Head of caudate nucleus (tissue), 42 donors: ENCODE measurements around the gene SIM1.
"Not testable (repeated sequence)": the region's sequence is repeated elsewhere in the genome, so short reads cannot be mapped to it uniquely, and the experiment has no call there.

ENCODE experiments used
- DNase-seq, 42 donors: peaks; one replicate each; pipeline versions ENCODE4 v3.0.0 to v3.0.0-alpha.2; 2020 to 2021; ENCODE audit warnings: mixed read lengths in 7 of 42
- intact Hi-C: fragments of 100-400 bp; cut with DNase I; formaldehyde crosslinking; loops from one replicate; pipeline ENCODE4 v1.15.0; 2022

SIM1 gene

GRCh38 chr6:100376103-100376502 is 88.6 kb downstream of the SIM1 start:
- intact Hi-C loops = no loop called here

DNA sequence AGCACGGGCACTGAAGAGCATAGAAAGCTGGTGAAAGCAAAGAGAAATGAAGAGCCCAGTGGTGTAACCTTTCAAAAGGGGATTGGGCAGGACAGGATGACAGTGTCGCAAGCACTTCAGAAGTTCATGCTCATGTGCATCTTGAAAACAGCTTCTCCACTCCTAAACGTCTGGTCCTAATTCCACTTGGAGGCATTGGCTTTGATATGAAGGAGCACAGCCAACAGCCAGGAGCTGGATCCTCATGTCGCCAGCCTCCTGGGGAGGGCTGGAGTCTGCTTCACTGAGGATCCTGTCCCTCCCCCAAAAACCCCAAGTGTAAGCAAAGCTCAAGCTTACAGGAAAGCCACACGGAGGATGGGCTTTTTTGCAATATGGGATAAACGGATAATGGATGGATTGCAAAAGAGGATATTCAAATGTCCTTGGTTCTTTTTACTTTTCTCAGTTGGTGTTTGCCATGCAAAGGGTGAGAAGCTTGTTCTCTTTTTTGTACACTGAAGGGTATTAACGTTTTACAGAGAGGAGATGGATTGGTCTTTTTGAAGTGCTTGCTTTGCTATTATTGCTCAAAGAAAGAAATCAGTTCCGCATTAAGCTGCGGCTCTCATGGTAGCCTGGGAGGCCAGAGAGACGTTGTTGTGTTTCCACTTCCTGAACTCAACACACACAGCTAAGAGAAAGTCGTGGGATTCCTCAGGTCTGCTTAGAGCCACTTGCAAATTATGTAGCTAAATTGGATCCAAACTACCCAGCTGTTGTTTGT is 92.2 kb downstream of the SIM1 start:
- intact Hi-C loops = no loop called here
- no peak for DNase-seq

More at GRCh38 chr6:100376103-100376502, 88.6 kb downstream of the SIM1 start:
- no peak for DNase-seq

- intact Hi-C loops = no loop called here
- DNase-seq = no peak
These were observed 93.1 kb downstream of the SIM1 start for GRCh38 chr6:100371591-100371990.

DNA sequence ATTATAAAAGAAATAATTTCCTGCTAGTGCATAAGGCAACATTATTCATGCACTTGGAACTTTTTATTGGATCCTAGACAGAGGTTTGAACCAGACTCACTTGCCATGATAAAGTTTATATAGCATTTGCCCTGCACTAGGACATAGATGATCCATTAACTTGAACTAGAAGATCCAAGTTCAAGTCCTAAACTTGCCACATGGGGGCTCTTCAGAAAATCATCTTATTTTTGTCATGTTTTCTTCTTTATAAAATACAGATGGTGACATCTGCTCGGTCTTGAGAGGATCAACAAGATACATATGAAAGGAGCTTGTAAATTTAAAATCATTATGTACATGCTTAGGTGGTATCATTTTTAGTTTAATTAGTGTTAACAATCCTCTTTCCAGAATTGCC is 94.5 kb downstream of the SIM1 start:
- no peak for DNase-seq

DNA sequence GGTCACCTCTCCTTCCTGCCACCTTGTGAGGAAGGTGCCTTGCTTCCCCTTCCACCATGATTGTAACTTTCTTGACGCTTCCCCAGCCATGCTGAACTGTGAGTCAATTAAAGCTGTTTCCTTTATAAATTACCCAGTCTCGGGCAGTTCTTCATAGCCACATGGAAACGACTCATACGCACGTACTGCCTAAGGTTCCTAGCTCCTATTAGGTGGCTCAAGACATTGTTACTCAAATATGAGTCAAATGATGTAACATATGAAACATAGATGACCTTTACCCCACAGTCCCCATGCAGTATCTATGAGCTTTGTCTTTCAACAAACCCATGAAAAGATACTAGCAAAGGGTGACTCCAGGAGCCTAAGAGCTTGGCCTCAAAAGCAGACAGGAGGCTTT is 98.3 kb downstream of the SIM1 start:
- intact Hi-C loops = no loop called here
- no peak for DNase-seq

More for the DNA sequence above, 94.5 kb downstream of the SIM1 start:
- intact Hi-C loops = no loop called here

GRCh38 chr6:100363651-100364050 is 101.1 kb downstream of the SIM1 start:
- no peak for DNase-seq
- intact Hi-C loops = no loop called here

GRCh38 chr6:100354736-100355641 is 109.7 kb downstream of the SIM1 start:
- DNase-seq, intact Hi-C loops: not testable (repeated sequence)

DNA sequence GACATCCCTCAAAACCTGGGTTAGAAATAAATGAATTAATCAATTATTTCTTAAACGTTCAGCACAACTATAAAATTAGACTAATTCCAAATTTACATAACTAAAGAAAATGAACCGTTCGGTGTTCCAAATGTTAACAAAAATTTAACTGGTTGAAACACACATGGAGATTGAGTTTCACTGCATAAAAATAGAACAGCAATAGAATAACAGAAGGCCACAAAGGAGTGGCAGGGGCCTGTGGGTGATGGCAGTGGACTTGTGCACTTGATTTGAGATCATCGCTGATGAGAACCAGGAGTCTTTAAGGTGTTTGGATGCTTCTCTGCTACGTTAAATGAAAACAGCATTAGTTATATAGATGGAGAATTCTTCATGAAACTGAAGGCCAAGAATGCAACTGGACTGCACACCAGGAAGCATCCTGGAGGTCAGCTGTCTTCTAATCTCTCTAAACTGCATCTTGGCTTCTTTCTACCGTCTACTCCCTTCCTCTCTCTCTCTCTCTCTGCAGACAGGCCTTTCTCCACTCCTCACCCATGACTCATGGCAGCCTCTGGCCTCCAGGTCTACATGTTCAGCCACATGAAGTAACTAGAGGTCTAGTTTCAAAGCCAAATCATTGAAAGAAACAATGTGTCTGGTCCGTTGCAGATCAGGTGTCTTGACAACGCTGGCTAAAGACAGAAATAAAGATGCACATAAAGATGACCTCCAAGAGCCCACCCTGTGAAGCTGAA is 111.3 kb downstream of the SIM1 start:
- DNase-seq = no peak
- intact Hi-C loops = no loop called here

DNA sequence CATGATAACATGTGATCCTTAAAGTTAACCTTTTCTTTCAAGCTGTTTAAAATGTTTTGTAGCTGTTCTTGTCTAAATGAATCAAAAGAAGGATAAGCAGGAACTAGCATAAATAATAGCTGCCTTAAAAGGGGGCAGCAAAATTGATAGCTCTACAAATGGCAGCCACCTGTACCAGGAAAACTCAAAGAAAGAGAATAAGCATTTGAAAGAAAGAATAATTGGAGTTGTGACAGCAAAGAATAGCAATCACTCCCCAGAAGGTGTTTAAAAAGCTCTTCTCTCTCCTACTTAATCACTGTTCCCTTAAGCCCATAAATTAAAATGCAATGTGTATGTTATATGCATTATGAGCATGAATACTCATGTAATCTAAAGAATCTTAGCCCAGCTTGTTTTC is 114.6 kb downstream of the SIM1 start:
- intact Hi-C loops = no loop called here
- DNase-seq = no peak

DNA sequence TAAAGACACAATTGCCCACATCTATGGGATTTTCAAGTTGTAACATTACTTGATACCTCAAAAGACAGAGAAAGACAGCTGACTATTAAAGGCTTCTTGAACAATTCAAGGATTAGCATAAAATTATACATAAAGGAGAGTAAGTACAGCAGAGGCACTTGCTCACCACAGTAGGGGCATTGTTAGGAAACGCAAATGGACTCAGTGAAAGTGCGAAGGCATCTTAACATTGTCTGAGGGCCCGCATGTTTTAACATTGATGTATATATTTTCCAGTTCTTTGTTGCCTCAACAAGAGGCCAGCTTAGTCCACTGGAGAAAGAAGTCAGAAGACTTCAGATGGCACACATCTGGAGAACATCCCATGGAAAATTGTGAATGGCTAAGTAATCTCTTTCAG is 115.4 kb downstream of the SIM1 start:
- DNase-seq = no peak
- intact Hi-C loops = no loop called here

GRCh38 chr6:100347901-100348550 is 116.7 kb downstream of the SIM1 start:
- DNase-seq = no peak
- intact Hi-C loops = no loop called here

- intact Hi-C loops = no loop called here
- no peak for DNase-seq
These were observed 117.9 kb downstream of the SIM1 start for GRCh38 chr6:100346828-100347227.

DNA sequence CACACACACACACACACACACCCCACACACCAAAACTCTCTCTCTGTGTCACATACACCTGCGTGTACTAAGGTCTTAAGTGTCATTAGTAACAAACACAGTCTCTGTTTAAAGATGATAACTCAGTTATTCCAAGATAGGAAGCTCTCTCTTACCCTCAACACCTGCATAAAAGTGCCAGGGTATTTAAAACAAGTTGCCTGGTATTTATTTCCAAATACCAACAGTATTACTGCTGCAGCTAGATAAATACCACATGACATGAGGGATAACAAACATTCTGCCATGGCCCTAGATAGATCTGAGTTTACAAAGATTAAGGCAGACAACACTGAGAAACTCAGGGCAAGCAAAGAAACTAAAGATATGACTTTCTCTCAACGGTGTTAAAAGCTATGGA is 118.5 kb downstream of the SIM1 start:
- intact Hi-C loops = no loop called here
- DNase-seq = no peak

DNA sequence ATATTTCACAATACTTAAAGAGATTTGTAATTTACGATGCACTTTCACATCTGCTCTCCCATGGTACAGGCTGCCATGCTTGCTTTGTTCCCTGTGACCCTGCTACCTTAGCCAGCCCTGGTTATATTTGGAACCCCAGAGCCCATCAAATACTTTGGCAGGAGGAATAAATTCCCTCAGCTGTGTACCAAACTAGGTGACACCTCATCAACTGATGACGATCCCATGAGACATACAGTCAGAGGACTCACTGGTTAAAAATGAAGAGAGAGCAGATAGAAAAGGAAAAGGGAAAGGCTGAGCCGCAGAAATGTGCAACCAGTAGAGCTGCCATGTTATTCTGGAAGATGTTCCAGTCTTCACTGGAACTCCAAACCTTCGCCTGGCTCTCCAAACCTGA is 120.0 kb downstream of the SIM1 start:
- intact Hi-C loops = no loop called here
- DNase-seq = no peak

- DNase-seq = no peak
- intact Hi-C loops = no loop called here
These were observed 120.4 kb downstream of the SIM1 start for GRCh38 chr6:100344321-100344720.

DNA sequence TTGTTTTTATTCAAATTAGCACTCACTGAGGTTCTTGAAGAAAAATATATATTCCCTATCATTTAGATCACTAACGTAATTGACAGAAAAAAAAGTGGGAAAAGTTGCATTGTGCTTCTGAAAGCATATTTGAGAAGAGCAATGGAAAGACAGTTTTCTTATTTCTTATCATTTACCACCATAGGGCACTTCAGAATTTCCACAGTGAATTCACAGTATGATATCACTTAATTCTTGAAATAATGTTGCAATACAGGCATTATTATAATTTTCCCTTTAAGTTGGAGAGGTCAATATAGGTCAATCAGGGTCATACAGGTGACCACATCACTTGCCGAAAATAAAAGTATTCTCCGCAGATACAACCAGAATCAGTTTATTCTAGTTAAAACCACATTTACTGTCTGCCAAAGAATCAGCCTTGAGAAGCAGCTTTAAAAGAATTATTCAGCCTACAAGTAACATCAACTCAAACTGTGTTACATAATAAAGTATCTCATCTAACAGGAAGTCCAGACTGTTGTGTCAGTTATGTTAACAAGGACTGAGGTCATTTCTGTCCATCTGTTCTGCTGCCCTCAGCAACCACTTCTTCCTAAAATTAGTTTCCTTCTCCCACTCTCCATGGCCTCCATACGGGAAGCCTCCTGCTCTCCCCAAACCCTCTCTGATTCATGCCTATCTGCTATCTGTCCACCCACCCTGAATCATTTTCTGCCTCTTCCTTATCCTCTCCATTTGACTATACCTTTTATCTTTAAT is 121.2 kb downstream of the SIM1 start:
- no peak for DNase-seq
- intact Hi-C loops = no loop called here

DNA sequence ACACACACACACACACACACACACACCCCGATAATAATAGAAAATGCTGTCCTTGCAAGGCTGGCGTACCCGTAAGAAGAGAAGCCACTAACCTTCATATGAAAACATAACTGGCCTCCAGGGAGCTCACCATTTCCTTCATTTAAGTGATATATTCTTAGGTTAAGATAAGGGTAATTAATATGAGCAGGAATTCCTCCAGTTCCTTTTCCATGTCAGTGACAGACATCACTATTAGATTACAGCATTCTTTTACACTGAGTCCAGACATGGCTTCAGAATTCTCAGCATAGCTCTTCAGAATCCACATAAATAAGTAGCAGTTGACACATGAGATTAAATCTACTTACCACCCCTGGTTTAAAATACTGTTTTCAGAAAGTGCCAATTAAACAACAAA is 121.9 kb downstream of the SIM1 start:
- DNase-seq = no peak
- intact Hi-C loops = no loop called here

DNA sequence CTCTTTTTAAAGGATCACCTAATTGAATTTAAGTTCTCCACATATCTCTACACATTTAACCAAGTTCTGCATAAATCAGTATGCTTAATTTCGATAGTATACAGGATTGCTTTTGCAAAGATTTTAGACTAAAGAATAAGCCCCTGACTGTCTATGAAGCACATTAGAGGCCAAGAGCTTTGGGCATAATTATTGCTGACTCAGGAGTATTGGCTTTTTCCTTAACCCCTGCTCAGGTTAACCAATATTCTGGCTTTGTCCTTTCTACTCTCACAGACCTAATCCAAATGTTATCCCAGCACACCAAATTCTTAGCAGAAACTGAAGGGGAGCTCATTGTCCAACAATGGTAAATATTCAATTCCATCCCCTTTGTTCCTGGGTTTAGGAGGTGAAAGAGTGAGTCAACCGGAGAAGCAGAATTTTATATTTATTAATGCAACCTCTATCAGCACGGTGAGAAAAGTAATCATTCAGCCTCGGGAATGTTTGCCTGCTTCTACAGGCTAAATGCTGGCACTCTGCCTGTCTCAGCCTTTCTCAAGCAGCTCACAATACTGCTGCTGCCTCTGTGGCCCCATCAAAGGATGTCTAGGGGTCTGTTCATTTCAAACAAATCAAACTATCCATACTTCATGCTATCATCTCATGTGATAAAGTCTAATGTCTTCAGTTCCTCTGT is 125.0 kb downstream of the SIM1 start:
- no peak for DNase-seq
- intact Hi-C loops = no loop called here
